Measurements from ENCODE around the gene AJAP1.

AJAP1 gene

DNA sequence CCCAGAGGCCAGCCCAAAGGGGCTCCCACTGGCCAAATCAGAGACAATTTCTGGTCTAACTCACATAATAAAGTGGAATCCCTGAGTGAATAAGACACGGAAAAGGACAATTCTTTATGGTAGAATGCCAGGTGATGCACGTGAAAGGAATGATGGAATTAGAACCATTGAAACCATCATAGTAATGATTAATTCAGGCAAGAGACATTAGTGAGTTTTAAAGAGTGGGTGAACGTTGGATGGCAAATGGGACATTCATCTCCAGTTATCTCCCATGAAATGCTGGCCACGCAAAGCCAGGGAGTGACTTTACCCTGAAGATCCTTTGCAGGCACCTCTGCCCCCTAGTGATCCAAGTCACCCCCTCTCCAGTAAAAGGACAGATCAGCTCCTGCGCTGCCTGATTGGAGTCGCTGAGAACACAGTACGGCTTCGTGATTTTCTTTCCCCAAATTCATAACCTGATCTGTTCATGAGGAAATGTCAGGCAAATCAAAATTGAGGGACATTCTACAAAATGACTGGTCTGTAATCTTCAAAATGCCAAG lies 87.5 kb downstream of the AJAP1 start:
- H3K4me1 ChIP-seq (ENCODE audit: control insufficient read depth in 2 of 2, insufficient read depth in 1 of 2, low read depth in 1 of 2, low read length in 2 of 2): no peaks in the 10 kb centered on the region
- no peak overlapping the region for H4K8ac ChIP-seq (ENCODE audit: low read depth, low read length)
- no peak overlapping the region for H2BK5ac ChIP-seq (ENCODE audit: low read length)
- H3K9me3 ChIP-seq (replicated peaks in 1 of 2; ENCODE audit: control insufficient read depth in 2 of 2, insufficient read depth in 1 of 2, low read depth in 1 of 2, low read length in 2 of 2): peaks cover 0 to 2% of the 10 kb centered on the region in 2 donors
- H2AK5ac ChIP-seq (ENCODE audit: low read depth, low read length): no peak overlapping the region
- no CpG with 5 or more reads among the region's 8 CpGs for WGBS, 2 donors (ENCODE audit: extremely low coverage in 2 of 2, insufficient read length in 2 of 2, insufficient replicate concordance in 1 of 2)
- DNase-seq (ENCODE audit: low spot score): no peak
- H3K79me1 ChIP-seq (ENCODE audit: low read depth, low read length): no peaks in the 10 kb centered on the region
- H3K4me3 ChIP-seq (ENCODE audit: low read length in 2 of 2): no peak overlapping the region
- H2BK15ac ChIP-seq (ENCODE audit: low read length): no peak overlapping the region
- H3K4me2 ChIP-seq (ENCODE audit: insufficient read depth, low read length, poor library complexity, severe bottlenecking): no peak overlapping the region
- H3K27me3 ChIP-seq (ENCODE audit: control insufficient read depth in 3 of 3, insufficient read depth in 3 of 3, low read depth in 1 of 3, low read length in 3 of 3): no peaks in the 10 kb centered on the region
- no peak overlapping the region for H3K18ac ChIP-seq (ENCODE audit: low read length)
- no peak overlapping the region for H2BK120ac ChIP-seq (ENCODE audit: low read depth, low read length)
- H2AFZ ChIP-seq (ENCODE audit: low read length): no peak overlapping the region
- H3K9ac ChIP-seq (ENCODE audit: low read depth, low read length, poor library complexity): no peak overlapping the region
- no peak overlapping the region for H3K23ac ChIP-seq (ENCODE audit: low read depth, low read length, poor library complexity)
- no peak overlapping the region for H3K14ac ChIP-seq (ENCODE audit: low read length)
- no peak overlapping the region for H3K27ac ChIP-seq (replicated peaks; ENCODE audit: low read length)
- H3K36me3 ChIP-seq (replicated peaks in 1 of 2; ENCODE audit: control insufficient read depth in 2 of 2, insufficient read depth in 2 of 2, low read length in 2 of 2): no peaks in the 10 kb centered on the region
- no peak overlapping the region for H2BK12ac ChIP-seq (ENCODE audit: low read length)
- no peak overlapping the region for H4K91ac ChIP-seq (ENCODE audit: low read depth, low read length, poor library complexity)
- no peak overlapping the region for H3K4ac ChIP-seq (ENCODE audit: low read length)

GRCh38 chr1:4743978-4744750 lies 89.8 kb downstream of the AJAP1 start:
- H2BK15ac ChIP-seq (ENCODE audit: low read length): no peak overlapping the region
- no peak overlapping the region for H3K27ac ChIP-seq (replicated peaks; ENCODE audit: low read length)
- no peaks in the 10 kb centered on the region for H3K9me3 ChIP-seq (replicated peaks in 1 of 2; ENCODE audit: control insufficient read depth in 2 of 2, insufficient read depth in 1 of 2, low read depth in 1 of 2, low read length in 2 of 2)
- no peaks in the 10 kb centered on the region for H3K36me3 ChIP-seq (replicated peaks in 1 of 2; ENCODE audit: control insufficient read depth in 2 of 2, insufficient read depth in 2 of 2, low read length in 2 of 2)
- H3K79me1 ChIP-seq (ENCODE audit: low read depth, low read length): no peaks in the 10 kb centered on the region
- peak overlapping the region; percentile 38 for H2AK5ac ChIP-seq (ENCODE audit: low read depth, low read length)
- peak overlapping the region; percentile 73 for H3K9ac ChIP-seq (ENCODE audit: low read depth, low read length, poor library complexity)
- peak overlapping the region; percentile 94 for H3K23ac ChIP-seq (ENCODE audit: low read depth, low read length, poor library complexity)
- no peak overlapping the region for H3K4ac ChIP-seq (ENCODE audit: low read length)
- no peaks in the 10 kb centered on the region for H3K27me3 ChIP-seq (ENCODE audit: control insufficient read depth in 3 of 3, insufficient read depth in 3 of 3, low read depth in 1 of 3, low read length in 3 of 3)
- H3K4me1 ChIP-seq (ENCODE audit: control insufficient read depth in 2 of 2, insufficient read depth in 1 of 2, low read depth in 1 of 2, low read length in 2 of 2): no peaks in the 10 kb centered on the region
- H4K91ac ChIP-seq (ENCODE audit: low read depth, low read length, poor library complexity): peak overlapping the region; percentile 22
- no CpG with 5 or more reads among the region's 17 CpGs for whole genome bisulfite sequencing, 2 donors (ENCODE audit: extremely low coverage in 2 of 2, insufficient read length in 2 of 2, insufficient replicate concordance in 1 of 2)
- peak overlapping the region; percentile 50 for H2BK12ac ChIP-seq (ENCODE audit: low read length)
- H4K8ac ChIP-seq (ENCODE audit: low read depth, low read length): no peak overlapping the region
- no peak overlapping the region for H2BK120ac ChIP-seq (ENCODE audit: low read depth, low read length)
- no peak overlapping the region for H2AFZ ChIP-seq (ENCODE audit: low read length)
- no peak overlapping the region for H2BK5ac ChIP-seq (ENCODE audit: low read length)
- no peak overlapping the region for H3K4me2 ChIP-seq (ENCODE audit: insufficient read depth, low read length, poor library complexity, severe bottlenecking)
- peak overlapping the region; percentile 92 for H3K14ac ChIP-seq (ENCODE audit: low read length)
- DNase-seq (ENCODE audit: low spot score): no peak
- H3K18ac ChIP-seq (ENCODE audit: low read length): peak overlapping the region; percentile 77
- no peak overlapping the region for H3K4me3 ChIP-seq (ENCODE audit: low read length in 2 of 2)

DNA sequence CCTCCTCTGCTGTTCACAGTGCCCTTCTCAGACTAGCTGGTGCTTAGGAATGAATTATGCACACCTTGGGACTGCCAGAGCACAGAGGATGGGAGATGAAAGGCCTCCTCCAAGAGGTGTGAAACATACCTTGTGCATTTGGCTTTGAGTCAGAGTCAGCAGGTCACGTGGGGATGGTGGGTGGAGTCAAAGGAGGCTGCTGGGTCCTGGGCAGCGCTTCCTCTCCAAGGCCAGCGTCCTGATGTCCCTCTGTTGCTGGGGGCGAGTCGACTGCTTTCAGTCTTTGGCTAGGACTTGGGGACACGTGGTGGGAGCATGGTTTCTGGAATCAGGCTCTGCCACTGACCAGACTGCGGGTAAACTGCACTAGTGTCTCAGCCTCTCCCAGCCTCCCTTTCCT lies 91.2 kb downstream of the AJAP1 start:
- H2BK12ac ChIP-seq (ENCODE audit: low read length): peak overlapping the region; percentile 30

GRCh38 chr1:4749406-4749805 lies 95.0 kb downstream of the AJAP1 start:
- H3K9ac ChIP-seq (ENCODE audit: low read depth, low read length, poor library complexity): no peak overlapping the region
- no peaks in the 10 kb centered on the region for H3K79me1 ChIP-seq (ENCODE audit: low read depth, low read length)
- no CpG with 5 or more reads among the region's 11 CpGs for WGBS, 2 donors (ENCODE audit: extremely low coverage in 2 of 2, insufficient read length in 2 of 2, insufficient replicate concordance in 1 of 2)

More for the DNA sequence above, 91.2 kb downstream of the AJAP1 start:
- H3K14ac ChIP-seq (ENCODE audit: low read length): no peak overlapping the region
- no peak overlapping the region for H3K27ac ChIP-seq (replicated peaks; ENCODE audit: low read length)
- peak overlapping the region; percentile 35 for H2AFZ ChIP-seq (ENCODE audit: low read length)
- H2BK5ac ChIP-seq (ENCODE audit: low read length): no peak overlapping the region
- peak overlapping the region; percentile 4 for H3K9ac ChIP-seq (ENCODE audit: low read depth, low read length, poor library complexity)
- no peak overlapping the region for H2AK5ac ChIP-seq (ENCODE audit: low read depth, low read length)
- peak overlapping the region; percentile 67 for H4K8ac ChIP-seq (ENCODE audit: low read depth, low read length)
- no peaks in the 10 kb centered on the region for H3K36me3 ChIP-seq (replicated peaks in 1 of 2; ENCODE audit: control insufficient read depth in 2 of 2, insufficient read depth in 2 of 2, low read length in 2 of 2)
- H2BK120ac ChIP-seq (ENCODE audit: low read depth, low read length): no peak overlapping the region
- DNase-seq (ENCODE audit: low spot score): no peak
- no peak overlapping the region for H3K23ac ChIP-seq (ENCODE audit: low read depth, low read length, poor library complexity)
- H3K4me2 ChIP-seq (ENCODE audit: insufficient read depth, low read length, poor library complexity, severe bottlenecking): no peak overlapping the region
- no peaks in the 10 kb centered on the region for H3K79me1 ChIP-seq (ENCODE audit: low read depth, low read length)
- H3K4me1 ChIP-seq (ENCODE audit: control insufficient read depth in 2 of 2, insufficient read depth in 1 of 2, low read depth in 1 of 2, low read length in 2 of 2): no peaks in the 10 kb centered on the region
- no peak overlapping the region for H4K91ac ChIP-seq (ENCODE audit: low read depth, low read length, poor library complexity)
- H3K9me3 ChIP-seq (replicated peaks in 1 of 2; ENCODE audit: control insufficient read depth in 2 of 2, insufficient read depth in 1 of 2, low read depth in 1 of 2, low read length in 2 of 2): no peaks in the 10 kb centered on the region
- no peaks in the 10 kb centered on the region for H3K27me3 ChIP-seq (ENCODE audit: control insufficient read depth in 3 of 3, insufficient read depth in 3 of 3, low read depth in 1 of 3, low read length in 3 of 3)
- H3K4me3 ChIP-seq (ENCODE audit: low read length in 2 of 2): no peak overlapping the region
- H3K4ac ChIP-seq (ENCODE audit: low read length): no peak overlapping the region
- no peak overlapping the region for H2BK15ac ChIP-seq (ENCODE audit: low read length)
- H3K18ac ChIP-seq (ENCODE audit: low read length): no peak overlapping the region
- WGBS, 2 donors (ENCODE audit: extremely low coverage in 2 of 2, insufficient read length in 2 of 2, insufficient replicate concordance in 1 of 2): no CpG with 5 or more reads among the region's 7 CpGs

More at GRCh38 chr1:4749406-4749805, 95.0 kb downstream of the AJAP1 start:
- Histone ChIP-seq H3K18ac (ENCODE audit: low read length) (no peak overlapping the region), H2BK15ac (ENCODE audit: low read length) (no peak overlapping the region), H3K27ac (replicated peaks; ENCODE audit: low read length) (no peak overlapping the region), H2AFZ (ENCODE audit: low read length) (no peak overlapping the region), H3K27me3 (ENCODE audit: control insufficient read depth in 3 of 3, insufficient read depth in 3 of 3, low read depth in 1 of 3, low read length in 3 of 3) (no peaks in the 10 kb centered on the region), H3K14ac (ENCODE audit: low read length) (peak overlapping the region; percentile 14), H4K8ac (ENCODE audit: low read depth, low read length) (no peak overlapping the region), H3K4ac (ENCODE audit: low read length) (no peak overlapping the region), H3K36me3 (replicated peaks in 1 of 2; ENCODE audit: control insufficient read depth in 2 of 2, insufficient read depth in 2 of 2, low read length in 2 of 2) (no peaks in the 10 kb centered on the region), H2BK5ac (ENCODE audit: low read length) (no peak overlapping the region), H2BK120ac (ENCODE audit: low read depth, low read length) (no peak overlapping the region), H2AK5ac (ENCODE audit: low read depth, low read length) (peak overlapping the region; percentile 5), H4K91ac (ENCODE audit: low read depth, low read length, poor library complexity) (peak overlapping the region; percentile 74), H3K4me3 (ENCODE audit: low read length in 2 of 2) (no peak overlapping the region), H3K4me2 (ENCODE audit: insufficient read depth, low read length, poor library complexity, severe bottlenecking) (no peak overlapping the region), H3K9me3 (replicated peaks in 1 of 2; ENCODE audit: control insufficient read depth in 2 of 2, insufficient read depth in 1 of 2, low read depth in 1 of 2, low read length in 2 of 2) (peaks cover 0 to 5% of the 10 kb centered on the region in 2 donors), H2BK12ac (ENCODE audit: low read length) (no peak overlapping the region), H3K23ac (ENCODE audit: low read depth, low read length, poor library complexity) (no peak overlapping the region), H3K4me1 (ENCODE audit: control insufficient read depth in 2 of 2, insufficient read depth in 1 of 2, low read depth in 1 of 2, low read length in 2 of 2) (no peaks in the 10 kb centered on the region)
- no peak for DNase-seq (ENCODE audit: low spot score)

Measured in neuronal stem cell (in vitro differentiated cells).